HG02885 (cell line): ENCODE measurements around the gene STIM2.
A peak's percentile ranks its signal among the peaks of the same experiment; 100 is the strongest.
"Not testable (repeated sequence)": the region's sequence is repeated elsewhere in the genome, so short reads cannot be mapped to it uniquely, and the experiment has no call there.

Experiments used
- ATAC-seq: cut with Tn5 transposase; IDR thresholded peaks from one replicate; pipeline ENCODE4 v1.9.1; 2021; ENCODE audit warnings: mild to moderate bottlenecking; ENCODE audit not compliant: unreplicated experiment, poor library complexity

STIM2 gene

DNA sequence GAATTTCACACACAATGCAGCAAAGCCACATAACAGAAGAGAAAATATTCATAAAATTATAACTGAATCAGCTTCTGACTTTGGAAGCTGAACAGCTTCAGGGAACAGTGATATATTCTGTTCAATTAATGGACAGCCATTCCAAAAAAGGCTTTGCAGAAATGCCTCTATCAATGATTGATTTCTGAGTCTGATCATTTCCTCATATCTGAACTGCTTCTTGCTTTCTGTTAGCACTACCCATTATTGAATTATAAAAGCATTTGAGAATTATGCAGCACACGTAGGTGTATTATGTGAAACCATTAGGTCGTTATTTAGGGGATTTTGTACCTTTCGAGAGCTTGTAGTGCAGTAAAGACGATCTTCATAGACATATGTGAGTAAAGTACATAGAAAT, 159.6 kb downstream of the STIM2 start:
- ATAC-seq: no peak

DNA sequence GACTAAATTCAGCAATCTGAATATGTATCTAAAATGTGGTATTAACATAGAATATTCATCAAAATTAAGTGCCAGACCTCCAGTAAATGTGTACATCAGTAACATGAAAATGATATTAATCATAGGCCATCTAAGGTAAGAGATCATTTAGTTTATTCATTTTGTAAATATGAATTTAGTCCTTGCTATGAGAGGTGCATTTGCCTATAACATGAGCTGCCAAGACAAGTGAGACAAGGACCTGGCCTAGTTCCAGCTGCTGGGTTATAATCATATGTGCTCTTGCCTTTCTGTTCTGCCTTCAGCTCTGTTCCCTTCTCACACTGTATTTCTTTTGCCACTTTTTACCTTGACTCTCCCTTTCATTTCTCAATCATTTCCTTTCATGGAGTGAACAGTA, 160.0 kb downstream of the STIM2 start:
- no peak for ATAC-seq

- no peak for ATAC-seq
Measured at GRCh38 chr4:27022963-27023362, 162.3 kb downstream of the STIM2 start.

- ATAC-seq: no peak
Measured at GRCh38 chr4:27023366-27023765, 162.7 kb downstream of the STIM2 start.

DNA sequence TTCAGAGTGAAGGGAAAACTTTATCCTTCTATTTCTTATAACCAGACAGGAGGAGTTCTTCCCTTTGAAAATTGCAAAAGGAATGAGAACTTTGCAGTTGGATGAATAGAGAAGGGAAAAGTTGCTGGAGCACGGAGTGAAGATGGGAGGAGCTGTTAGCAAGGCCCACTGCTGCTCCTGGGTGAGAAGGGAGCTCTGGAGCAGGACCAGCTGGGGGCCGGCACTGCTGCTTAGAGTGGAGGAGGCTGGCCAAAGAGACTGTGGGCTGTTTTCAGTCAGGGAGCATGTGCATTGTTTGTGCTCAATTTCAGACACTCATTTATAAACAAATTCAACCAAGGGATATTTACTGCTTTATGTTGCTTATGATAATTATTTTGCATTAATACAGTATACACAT, 164.2 kb downstream of the STIM2 start:
- ATAC-seq: no peak

DNA sequence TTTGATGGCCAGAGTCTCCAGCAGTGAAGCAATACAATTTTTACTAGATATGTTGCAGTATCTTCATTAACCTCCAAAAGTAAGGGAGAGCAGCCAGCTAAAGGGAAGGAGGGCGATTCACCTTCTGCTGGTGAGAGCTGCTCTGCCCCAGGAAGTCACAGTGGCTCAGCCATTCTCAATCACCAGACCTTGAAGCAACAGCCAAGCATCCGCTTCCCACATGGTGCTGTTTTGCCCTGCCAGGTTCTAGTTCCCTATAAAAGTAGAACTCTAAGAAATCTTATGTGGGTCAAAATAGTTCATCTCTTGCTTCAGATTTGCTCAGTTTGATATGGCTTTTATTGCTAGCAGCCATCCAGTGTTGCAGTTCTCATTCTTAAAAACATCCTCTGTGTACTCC, 166.8 kb downstream of the STIM2 start:
- ATAC-seq: no peak

- not testable (repeated sequence) for ATAC-seq
Measured at GRCh38 chr4:27035127-27035526, 174.5 kb downstream of the STIM2 start.

- peak; percentile 69 for ATAC-seq
Measured at GRCh38 chr4:27040356-27040755, 179.7 kb downstream of the STIM2 start.

- ATAC-seq: no peak
Measured at GRCh38 chr4:27042411-27042810, 181.8 kb downstream of the STIM2 start.

DNA sequence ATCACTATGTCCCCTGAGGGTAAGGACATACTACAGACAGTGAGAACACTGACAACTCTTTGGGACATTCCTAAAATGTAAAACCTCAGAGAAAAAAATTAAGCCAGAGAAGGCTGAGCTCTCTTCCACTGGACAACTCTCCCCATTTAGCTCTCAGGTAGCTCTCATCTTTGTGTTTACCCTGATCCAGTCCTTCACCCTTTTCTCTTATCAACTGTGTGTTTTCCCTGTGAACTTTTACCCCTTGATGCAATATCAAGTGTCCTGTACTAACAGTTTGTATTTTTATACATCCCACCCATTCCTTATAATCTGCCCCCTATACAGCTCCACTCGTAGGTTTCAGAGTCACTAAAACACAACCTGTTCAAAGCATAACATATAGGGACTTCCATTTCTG, 182.6 kb downstream of the STIM2 start:
- ATAC-seq: no peak

DNA sequence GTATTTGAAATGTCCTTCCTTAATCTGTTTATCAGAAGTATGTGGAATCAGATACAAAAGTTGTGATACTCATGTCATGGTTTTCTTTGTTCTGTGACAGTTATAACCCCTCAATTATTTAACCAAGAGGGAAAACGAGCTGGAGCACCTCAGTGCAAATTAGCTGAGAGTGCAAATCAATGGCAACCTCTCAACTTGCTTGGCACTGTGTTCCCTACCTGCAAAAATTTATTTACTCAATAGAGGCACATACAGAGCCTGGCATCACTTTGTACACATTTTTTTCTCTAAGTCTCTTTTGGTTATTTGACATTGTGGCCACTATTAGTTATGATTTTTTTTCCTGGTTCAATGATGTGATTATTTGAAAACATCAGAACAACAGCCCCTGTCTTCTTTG, 186.2 kb downstream of the STIM2 start:
- ATAC-seq: no peak

GRCh38 chr4:27048429-27049238, 188.0 kb downstream of the STIM2 start:
- peak; percentile 42 for ATAC-seq

DNA sequence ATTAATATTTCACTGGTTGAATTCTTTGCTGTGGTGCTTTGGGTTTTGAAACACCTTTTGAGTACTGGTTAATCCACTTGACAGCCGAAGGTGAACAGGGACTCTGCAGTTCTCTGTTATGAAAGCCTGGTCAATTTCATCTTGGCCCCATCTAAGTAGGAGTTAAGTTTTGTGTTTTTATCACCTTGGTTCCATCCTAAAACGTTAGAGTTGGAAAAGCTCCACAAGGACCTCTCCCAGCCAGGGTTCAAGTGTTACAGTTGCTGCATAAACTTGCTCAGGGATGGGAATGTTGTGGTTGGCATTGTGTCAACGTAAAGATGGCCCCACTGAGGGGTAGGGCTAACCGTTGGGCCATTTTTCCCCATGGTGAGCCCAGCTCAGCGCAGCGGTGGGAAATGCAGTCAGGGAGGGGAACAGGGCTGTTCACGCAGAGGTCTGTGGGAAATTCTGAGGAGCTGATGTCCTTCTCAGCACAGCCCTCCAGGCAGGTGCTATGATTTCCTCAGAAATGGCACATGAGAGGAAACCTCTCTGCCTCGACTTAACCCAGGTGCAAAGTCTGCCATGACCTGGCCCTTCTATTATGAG, 188.7 kb downstream of the STIM2 start:
- ATAC-seq: no peak

DNA sequence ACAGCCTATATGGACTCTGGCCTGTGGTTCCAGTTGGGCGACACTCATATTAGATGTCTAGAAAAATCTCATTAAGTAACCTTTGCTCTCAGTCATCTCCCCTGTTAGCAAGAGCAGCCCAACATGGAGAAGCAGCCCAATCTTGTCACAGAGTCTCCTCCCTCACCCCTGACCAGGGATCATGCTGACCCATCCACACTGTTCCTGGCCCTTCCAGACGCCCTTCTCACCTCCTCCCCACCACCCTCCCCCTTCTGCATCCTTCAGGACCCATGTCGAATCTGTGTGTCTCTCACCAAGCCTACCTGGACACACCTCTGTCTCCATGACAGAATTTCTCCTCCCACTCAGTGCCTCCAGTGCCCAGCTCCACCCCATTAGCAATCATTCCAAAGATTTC, 190.1 kb downstream of the STIM2 start:
- no peak for ATAC-seq

DNA sequence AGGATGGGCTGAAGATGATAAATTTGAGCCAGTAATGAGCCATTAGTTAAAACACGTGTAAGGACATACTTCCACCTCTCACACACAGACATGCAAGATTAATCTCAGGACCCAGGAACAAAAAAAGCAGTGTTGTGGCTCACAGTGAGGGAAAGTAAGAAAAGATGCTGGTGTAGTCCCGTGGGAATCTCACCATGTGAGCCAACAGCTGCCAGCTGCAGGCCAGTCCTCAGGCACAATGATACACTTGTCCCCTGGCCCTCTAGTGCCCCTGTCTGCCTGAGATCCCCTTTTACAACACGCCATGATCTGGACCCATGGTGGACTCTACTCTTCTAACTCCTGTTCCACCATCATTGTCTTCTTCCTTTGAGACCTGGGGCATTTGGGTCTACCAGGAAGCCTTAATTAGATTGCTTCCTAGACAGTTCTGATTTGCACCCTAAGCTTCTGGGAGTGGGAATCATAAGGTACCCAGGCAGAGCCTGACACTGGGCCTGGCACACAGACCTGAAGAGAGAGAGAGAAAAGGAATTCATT, 194.7 kb downstream of the STIM2 start:
- ATAC-seq: no peak

DNA sequence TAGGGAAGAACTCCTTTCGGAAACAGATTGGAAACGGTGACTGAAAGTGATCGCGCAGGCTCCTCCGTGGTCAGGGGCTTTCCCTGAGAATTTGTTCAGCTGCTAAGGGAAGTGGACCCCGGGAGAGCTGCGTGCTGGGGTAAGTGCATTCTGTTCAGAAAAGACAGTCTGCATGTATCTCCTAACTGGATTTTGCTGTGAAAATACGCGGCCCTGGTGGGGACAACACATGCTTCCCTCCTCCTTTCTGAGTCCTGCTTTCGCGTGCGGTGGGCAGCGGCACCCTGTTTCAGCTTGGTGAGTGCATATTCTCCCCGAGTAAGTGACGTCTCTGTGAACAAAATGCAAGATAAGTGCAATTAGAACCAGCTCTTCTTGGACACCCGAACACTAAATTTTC, 195.6 kb downstream of the STIM2 start:
- no peak for ATAC-seq

DNA sequence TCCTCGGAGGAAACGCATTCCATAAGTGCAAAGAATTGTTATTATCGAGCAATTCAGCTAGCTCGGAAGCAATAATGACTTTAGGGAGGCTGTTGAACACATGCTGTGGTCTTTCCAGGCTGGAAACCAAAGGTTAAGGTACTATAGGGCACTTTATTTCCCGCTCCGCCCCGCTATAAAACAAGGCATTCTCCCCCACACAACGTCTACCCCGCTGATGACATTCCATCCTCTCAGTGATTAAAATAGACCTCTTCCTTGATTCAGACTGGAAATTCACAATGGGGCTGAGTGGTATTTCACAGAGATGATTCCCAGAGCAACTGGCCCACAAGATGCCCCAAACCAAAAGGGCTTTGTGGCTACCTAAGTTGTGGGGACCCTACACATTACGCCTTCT, 196.4 kb downstream of the STIM2 start:
- ATAC-seq: no peak

DNA sequence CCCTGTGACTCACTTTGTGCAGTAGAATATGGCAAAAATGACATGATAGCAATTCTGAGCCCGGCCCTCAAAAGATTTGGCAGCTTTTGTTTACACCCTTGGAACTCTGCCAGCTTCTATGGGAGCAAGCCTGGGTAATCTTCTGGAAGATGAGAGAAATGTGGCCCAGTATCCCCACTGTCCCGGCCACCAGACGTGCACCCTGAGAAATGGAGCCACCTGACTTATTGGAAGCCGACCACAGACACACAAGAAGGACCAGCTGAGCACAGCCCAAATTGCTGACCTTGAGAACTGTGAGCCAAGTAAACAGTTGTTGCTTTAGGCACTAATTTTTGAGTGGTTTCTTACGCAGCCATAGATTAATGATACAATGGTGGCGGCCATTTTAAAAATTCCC, 197.0 kb downstream of the STIM2 start:
- ATAC-seq: no peak

DNA sequence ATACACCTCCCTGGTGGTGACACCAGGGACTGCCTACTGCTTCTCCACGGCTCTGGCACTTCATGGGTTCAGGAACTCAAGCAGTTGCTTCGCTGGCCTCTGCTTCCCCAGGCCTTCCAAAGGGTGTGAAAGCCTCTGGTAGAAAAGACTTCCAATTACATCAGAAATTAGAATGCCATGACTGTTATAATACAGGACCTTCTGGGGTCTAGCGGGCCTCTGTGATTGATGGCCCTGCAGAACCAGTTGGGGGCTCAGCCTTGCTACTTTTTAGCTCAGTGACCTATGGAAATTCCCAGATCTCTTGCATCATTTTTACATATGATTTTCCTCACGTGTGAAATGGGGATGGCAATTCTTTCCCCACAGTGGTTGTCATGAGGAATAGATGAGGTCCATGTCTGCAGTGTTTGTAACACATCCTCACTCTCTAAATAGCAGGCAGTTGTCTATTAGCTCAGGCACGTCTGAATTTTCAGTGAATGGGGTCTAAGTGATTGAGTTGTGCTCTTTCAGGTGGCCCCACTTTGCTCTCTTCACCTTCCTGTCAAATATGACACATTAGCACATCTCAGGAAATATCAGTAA, 198.3 kb downstream of the STIM2 start:
- no peak for ATAC-seq

GRCh38 chr4:27059446-27059845, 198.8 kb downstream of the STIM2 start:
- no peak for ATAC-seq

GRCh38 chr4:27062256-27062655, 201.6 kb downstream of the STIM2 start:
- no peak for ATAC-seq
